Lung (tissue), 12 donors: ENCODE data around the gene TMEM54. TPM values are rescaled to one million over a fixed set of nuclear protein-coding genes. Genes with fewer than 3 reads are reported as not detected.

Experiments
- ATAC-seq: fragments of 200-7000 bp; cut with Tn5 transposase; one replicate; pipeline ENCODE4 v1.9.1; 2020; ENCODE audit warnings: moderate number of reproducible peaks; ENCODE audit not compliant: insufficient read depth, low FRiP score
- DNase-seq, 3 donors: peaks; one replicate each; pipeline ENCODE4 v3.0.0-alpha.2; 2013 to 2017
- H3K27ac ChIP-seq, 2 donors: one replicate each; pipeline ENCODE4 v1.5.1; 2013; ENCODE audit warnings: mild to moderate bottlenecking in 2 of 2, moderate library complexity in 2 of 2, control low read depth in 1 of 2, inconsistent platforms in 1 of 2, low read depth in 1 of 2, low read length in 1 of 2
- H3K27me3 ChIP-seq, 3 donors: one replicate each; pipeline ENCODE4 v1.5.1; 2013; ENCODE audit warnings: low read length in 2 of 3; ENCODE audit not compliant: control insufficient read depth in 3 of 3, insufficient read depth in 3 of 3
- H3K36me3 ChIP-seq, 4 donors: one replicate each; pipeline ENCODE4 v1.5.1; 2013; ENCODE audit warnings: low read length in 4 of 4, mild to moderate bottlenecking in 1 of 4, moderate library complexity in 1 of 4; ENCODE audit not compliant: control insufficient read depth in 4 of 4, insufficient read depth in 4 of 4
- H3K4me1 ChIP-seq, 5 donors: one replicate each; pipeline ENCODE4 v1.5.1; 2013; ENCODE audit warnings: low read length in 5 of 5, mild to moderate bottlenecking in 2 of 5, moderate library complexity in 1 of 5; ENCODE audit not compliant: control insufficient read depth in 5 of 5, insufficient read depth in 5 of 5
- H3K4me3 ChIP-seq: one replicate; pipeline ENCODE4 v1.5.1; 2013; ENCODE audit warnings: mild to moderate bottlenecking, control low read depth, moderate library complexity
- H3K9ac ChIP-seq, 2 donors: one replicate each; pipeline ENCODE4 v1.5.1; 2013; ENCODE audit warnings: low read length in 2 of 2, control low read depth in 1 of 2; ENCODE audit not compliant: insufficient read depth in 1 of 2
- H3K9me3 ChIP-seq, 4 donors: one replicate each; pipeline ENCODE4 v1.5.1; 2013; ENCODE audit warnings: low read length in 3 of 4, mild to moderate bottlenecking in 1 of 4, moderate library complexity in 1 of 4; ENCODE audit not compliant: control insufficient read depth in 4 of 4, insufficient read depth in 3 of 4
- WGBS, 2 donors: extraction: QIAGEN DNeasy Blood & Tissue Kit; methylation state at CpG; one replicate each; pipeline ENCODE4 v1.1.7; 2013; 5-methylcytosine and 5-hydroxymethylcytosine counted together
- polyA plus RNA-seq, 2 donors: library from polyadenylated mRNA; stranded (reverse); fragments of 200-250 nt; gene quantifications; one replicate each; pipeline ENCODE4 v1.2.1, GENCODE V29; 2013
- total RNA-seq, 2 donors: library from RNA; depleted of rRNA in 1 of 2; stranded (reverse); fragments of >200 nt in 1 of 2; gene quantifications; one replicate each; pipeline ENCODE4 v1.2.1, GENCODE V29; 2014 to 2021
- TF ChIP-seq, protein P1 (sequence below): IDR thresholded peaks from 2 replicates; pipeline ENCODE4 v1.5.1; 2012; ENCODE audit warnings: mild to moderate bottlenecking; ENCODE audit errors: control extremely low read depth, extremely low read depth
- donor health status: control.
- donor health status: control.
- donor health status: Bipolar disorder and iron deficiency.
- donor health status: healthy.
- donor health status: DM: yes; HTN: yes; CAD: no.

TMEM54 gene
- total and polyA plus RNA-seq, 4 donors, result 22.4 to 56.6 (median 43.1) TPM

DNA sequence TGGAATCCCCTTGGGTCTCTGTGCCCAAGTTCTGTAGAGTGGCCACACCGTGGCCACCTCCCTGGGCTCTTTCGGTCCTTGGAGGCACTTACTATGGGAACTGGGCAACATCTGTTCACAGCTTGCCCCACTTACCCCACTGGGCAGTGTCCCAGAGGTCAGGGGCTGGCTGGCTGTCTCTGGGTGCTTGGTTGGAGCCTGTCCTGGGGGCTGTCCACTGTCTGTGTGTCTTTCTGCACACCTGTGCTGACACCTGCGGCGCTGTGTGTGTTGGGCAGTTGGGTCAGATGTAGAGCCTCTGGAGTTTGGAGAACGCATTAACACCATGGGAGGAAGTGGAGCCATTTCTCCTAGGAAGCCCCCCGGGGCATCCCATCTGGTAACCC lies 1.3 kb upstream of the TMEM54 start:
- H3K36me3 ChIP-seq, result no peaks in the 10 kb centered on the region
- H3K9ac ChIP-seq, result no peak overlapping the region
- DNase-seq, result no peak
- no peaks in the 10 kb centered on the region for H3K9me3 ChIP-seq
- peaks cover 0 to 11% (median 0%) of the 10 kb centered on the region in 5 donors for H3K4me1 ChIP-seq
- TF ChIP-seq, protein P1, sequence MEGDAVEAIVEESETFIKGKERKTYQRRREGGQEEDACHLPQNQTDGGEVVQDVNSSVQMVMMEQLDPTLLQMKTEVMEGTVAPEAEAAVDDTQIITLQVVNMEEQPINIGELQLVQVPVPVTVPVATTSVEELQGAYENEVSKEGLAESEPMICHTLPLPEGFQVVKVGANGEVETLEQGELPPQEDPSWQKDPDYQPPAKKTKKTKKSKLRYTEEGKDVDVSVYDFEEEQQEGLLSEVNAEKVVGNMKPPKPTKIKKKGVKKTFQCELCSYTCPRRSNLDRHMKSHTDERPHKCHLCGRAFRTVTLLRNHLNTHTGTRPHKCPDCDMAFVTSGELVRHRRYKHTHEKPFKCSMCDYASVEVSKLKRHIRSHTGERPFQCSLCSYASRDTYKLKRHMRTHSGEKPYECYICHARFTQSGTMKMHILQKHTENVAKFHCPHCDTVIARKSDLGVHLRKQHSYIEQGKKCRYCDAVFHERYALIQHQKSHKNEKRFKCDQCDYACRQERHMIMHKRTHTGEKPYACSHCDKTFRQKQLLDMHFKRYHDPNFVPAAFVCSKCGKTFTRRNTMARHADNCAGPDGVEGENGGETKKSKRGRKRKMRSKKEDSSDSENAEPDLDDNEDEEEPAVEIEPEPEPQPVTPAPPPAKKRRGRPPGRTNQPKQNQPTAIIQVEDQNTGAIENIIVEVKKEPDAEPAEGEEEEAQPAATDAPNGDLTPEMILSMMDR, result no peak
- H3K27ac ChIP-seq, result no peak overlapping the region
- H3K4me3 ChIP-seq, result no peak overlapping the region
- 73 to 74% methylated on average over 6 of the region's 6 CpGs for WGBS, 2 donors
- peaks cover 0 to 11% (median 6%) of the 10 kb centered on the region in 3 donors for H3K27me3 ChIP-seq
- ATAC-seq, result no peak

DNA sequence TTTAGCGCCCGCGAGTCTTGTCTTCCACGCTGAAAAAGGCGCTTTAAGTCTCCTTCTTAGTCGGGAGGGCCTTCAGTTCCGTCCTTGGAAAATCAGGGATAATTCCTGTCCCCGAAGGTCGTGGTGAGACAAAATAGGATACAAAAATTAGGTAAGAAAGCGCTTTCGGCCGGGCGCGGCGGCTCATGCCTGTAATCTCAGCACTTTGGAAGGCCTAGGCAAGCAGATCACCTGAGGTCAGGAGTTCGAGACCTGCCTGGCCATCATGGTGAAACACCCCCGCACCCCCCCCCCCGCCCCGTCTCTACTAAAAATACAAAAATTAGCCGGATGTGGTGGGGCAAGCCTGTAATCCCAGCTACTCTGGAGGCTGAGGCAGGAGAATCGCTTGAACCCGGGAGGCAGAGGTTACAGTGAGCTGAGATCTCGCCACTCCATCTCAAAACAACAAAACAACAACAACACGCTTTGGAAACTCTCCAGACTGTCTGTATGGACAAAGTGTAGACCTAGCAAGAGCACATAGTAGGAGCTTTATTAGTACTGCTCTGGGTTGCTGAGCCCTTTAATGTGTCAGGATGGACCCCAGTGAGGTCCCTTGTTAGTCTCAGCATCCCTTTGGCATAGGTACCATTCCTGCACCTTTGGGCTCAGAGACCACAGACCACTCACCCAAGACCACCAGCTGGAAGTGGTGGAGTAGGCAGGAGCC lies 790 bp upstream of the TMEM54 start:
- ATAC-seq (no peak), DNase-seq (no peak)
- 47 to 54% methylated on average over 24 of the region's 24 CpGs for WGBS, 2 donors
- Histone ChIP-seq H3K9me3 (no peaks in the 10 kb centered on the region), H3K36me3 (no peaks in the 10 kb centered on the region), H3K27ac (no peak overlapping the region), H3K4me1 (peaks cover 0 to 11% (median 0%) of the 10 kb centered on the region in 5 donors), H3K27me3 (peaks cover 0 to 11% (median 6%) of the 10 kb centered on the region in 3 donors), H3K9ac (no peak overlapping the region), H3K4me3 (peak overlapping the region; percentile 52)
- TF ChIP-seq, protein P1, result no peak

DNA sequence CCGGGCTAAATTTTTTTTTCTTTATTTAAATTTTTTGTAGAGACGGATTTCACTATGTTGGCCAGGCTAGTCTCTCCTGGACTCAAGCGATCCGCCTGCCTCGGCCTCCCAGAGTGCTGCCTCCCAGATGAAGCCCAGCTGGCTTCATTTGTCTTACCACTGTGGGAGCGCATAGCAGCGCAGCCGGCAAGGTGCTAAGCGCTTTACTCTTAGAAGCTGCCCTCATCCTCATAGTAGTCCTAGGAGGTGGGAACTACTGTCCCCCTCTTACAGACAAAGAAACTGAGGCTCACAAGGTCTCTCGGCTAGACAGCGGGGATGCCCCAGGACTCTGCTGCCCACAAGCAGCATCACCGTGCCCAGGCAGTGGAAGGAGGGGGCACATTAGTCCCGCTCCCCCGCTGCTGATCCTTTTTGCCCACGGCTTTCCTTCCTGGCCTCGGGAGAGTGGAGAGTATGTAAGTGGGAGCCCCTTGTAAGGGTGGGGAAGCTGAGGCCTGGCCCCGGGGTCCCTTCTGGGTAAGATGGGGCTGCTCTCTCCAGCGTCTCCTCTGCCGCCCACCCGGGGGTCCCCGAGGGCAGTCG lies 726 bp downstream of the TMEM54 start:
- peaks cover 0 to 11% (median 6%) of the 10 kb centered on the region in 3 donors for H3K27me3 ChIP-seq
- H3K4me1 ChIP-seq, result peaks cover 0 to 11% (median 0%) of the 10 kb centered on the region in 5 donors
- H3K27ac ChIP-seq, result no peak overlapping the region
- peak overlapping the region; percentile 59 for H3K4me3 ChIP-seq
- H3K9ac ChIP-seq, result no peak overlapping the region
- H3K36me3 ChIP-seq, result no peaks in the 10 kb centered on the region
- ATAC-seq, result no peak
- no peaks in the 10 kb centered on the region for H3K9me3 ChIP-seq
- DNase-seq, result no peak
- WGBS, 2 donors, result 28 to 29% methylated on average over 20 to 22 of the region's 22 CpGs
- TF ChIP-seq, protein P1, result no peak
